ENCODE results near the gene RHOG.

- TF ChIP-seq, protein P1, sequence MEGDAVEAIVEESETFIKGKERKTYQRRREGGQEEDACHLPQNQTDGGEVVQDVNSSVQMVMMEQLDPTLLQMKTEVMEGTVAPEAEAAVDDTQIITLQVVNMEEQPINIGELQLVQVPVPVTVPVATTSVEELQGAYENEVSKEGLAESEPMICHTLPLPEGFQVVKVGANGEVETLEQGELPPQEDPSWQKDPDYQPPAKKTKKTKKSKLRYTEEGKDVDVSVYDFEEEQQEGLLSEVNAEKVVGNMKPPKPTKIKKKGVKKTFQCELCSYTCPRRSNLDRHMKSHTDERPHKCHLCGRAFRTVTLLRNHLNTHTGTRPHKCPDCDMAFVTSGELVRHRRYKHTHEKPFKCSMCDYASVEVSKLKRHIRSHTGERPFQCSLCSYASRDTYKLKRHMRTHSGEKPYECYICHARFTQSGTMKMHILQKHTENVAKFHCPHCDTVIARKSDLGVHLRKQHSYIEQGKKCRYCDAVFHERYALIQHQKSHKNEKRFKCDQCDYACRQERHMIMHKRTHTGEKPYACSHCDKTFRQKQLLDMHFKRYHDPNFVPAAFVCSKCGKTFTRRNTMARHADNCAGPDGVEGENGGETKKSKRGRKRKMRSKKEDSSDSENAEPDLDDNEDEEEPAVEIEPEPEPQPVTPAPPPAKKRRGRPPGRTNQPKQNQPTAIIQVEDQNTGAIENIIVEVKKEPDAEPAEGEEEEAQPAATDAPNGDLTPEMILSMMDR (IDR thresholded peaks at IDR 0.05 in 4 of 5, conservative IDR thresholded peaks at IDR 0.05 in 1 of 5) = no peak
- TF ChIP-seq POLR2A (IDR thresholded peaks at IDR 0.05) = no peak
Measured at GRCh38 chr11:3796002-3796311, 44.8 kb downstream of the RHOG start.

Measured in gastrocnemius medialis (tissue), 4 donors.